ENCODE results near the gene SART1. TPM values are rescaled to one million over a fixed set of nuclear protein-coding genes. Genes with fewer than 3 reads are reported as not detected.

The SART1 gene
- total RNA-seq, 4 donors from 2014 or later, result 27.6 to 35.0 (median 33.1) TPM

DNA sequence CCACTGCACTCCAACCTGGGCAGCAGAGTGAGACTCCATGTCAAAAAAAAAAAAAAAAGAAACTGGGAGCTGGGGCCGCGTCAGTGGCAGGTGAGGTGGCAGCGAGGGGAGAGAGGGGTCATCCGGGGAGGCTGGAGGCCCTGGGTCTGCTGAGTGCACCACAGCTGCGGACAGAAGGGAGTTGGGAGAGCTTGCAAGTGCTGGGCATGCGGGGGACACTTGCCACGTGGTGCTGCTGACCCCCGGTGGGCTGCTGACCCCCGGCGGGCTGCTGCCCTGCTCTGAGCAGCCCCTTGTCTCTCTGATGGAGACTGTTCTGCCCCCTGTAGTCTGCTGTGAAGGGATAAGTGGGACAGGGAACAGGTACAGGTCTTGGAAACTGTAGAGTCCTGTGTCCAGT is 39.7 kb upstream of the SART1 start:
- Histone ChIP-seq H3K4me3 (no peak overlapping the region), H3K36me3 (peaks cover 0 to 51% (median 0%) of the 10 kb centered on the region in 3 donors), H3K9me3 (no peaks in the 10 kb centered on the region), H3K27me3 (no peaks in the 10 kb centered on the region), H3K4me1 (peaks cover 28 to 52% (median 28%) of the 10 kb centered on the region in 3 donors), H3K27ac (no peak overlapping the region)
- DNase-seq, result no peak
- WGBS, 2 donors, result 89 to 92% methylated on average over 7 to 10 of the region's 10 CpGs
- intact Hi-C loops (cut with DNase I), result no loop called here
- TF ChIP-seq POLR2A (IDR thresholded peaks at IDR 0.05), result no peak

DNA sequence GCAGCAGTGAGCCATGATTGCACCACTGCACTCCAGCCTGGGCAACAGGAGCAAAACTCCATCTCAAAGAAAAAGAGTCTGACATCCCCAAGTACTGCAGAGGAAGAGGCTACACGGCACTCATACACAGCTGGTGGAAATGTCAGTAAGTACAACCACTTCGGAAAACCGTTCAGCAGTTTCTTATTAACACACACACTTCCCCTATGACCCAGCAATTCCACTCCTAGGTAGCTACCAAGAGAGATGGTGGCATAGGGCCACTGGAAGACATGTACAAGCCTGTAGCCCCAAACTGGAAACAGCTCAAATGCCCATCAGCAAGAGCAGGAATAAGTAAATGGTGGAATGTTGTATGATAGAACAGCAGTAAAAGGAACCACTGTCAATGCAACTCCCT is 39.0 kb upstream of the SART1 start:
- 34 to 56% methylated on average over 2 to 3 of the region's 3 CpGs for WGBS, 2 donors
- H3K4me3 ChIP-seq, result no peak overlapping the region
- intact Hi-C loops (cut with DNase I), result no loop called here
- peaks cover 21 to 46% (median 21%) of the 10 kb centered on the region in 3 donors for H3K4me1 ChIP-seq
- H3K36me3 ChIP-seq, result peaks cover 0 to 44% (median 0%) of the 10 kb centered on the region in 3 donors
- TF ChIP-seq POLR2A (IDR thresholded peaks at IDR 0.05) (no peak), CTCF (IDR thresholded peaks at IDR 0.05) (no peak)
- no peaks in the 10 kb centered on the region for H3K9me3 ChIP-seq
- DNase-seq, result no peak
- H3K27me3 ChIP-seq, result no peaks in the 10 kb centered on the region
- peak overlapping the region in 3 of 4 donors; percentile 18 to 21 (median 18) for H3K27ac ChIP-seq

GRCh38 chr11:65925397-65925796 is 36.1 kb upstream of the SART1 start:
- Histone ChIP-seq H3K4me1 (peaks cover 9 to 28% (median 10%) of the 10 kb centered on the region in 3 donors), H3K27ac (no peak overlapping the region), H3K36me3 (peaks cover 0 to 42% (median 0%) of the 10 kb centered on the region in 3 donors), H3K4me3 (no peak overlapping the region), H3K9me3 (no peaks in the 10 kb centered on the region), H3K27me3 (no peaks in the 10 kb centered on the region)
- TF ChIP-seq POLR2A (IDR thresholded peaks at IDR 0.05) (no peak), CTCF (IDR thresholded peaks at IDR 0.05) (no peak)
- WGBS, 2 donors, result 53 to 57% methylated on average over 2 of the region's 2 CpGs
- DNase-seq, result no peak
- intact Hi-C loops (cut with DNase I), result no loop called here

GRCh38 chr11:65927904-65928397 is 33.6 kb upstream of the SART1 start:
- intact Hi-C loops (cut with DNase I), result no loop called here
- DNase-seq, result no peak
- peaks cover 0 to 4% (median 0%) of the 10 kb centered on the region in 4 donors for H3K27me3 ChIP-seq
- H3K9me3 ChIP-seq, result no peaks in the 10 kb centered on the region
- TF ChIP-seq POLR2A (IDR thresholded peaks at IDR 0.05) (no peak), CTCF (IDR thresholded peaks at IDR 0.05) (no peak)
- peak overlapping the region in 3 of 4 donors; percentile 27 to 79 (median 66) for H3K27ac ChIP-seq
- H3K36me3 ChIP-seq, result peaks cover 0 to 20% (median 0%) of the 10 kb centered on the region in 3 donors
- 39 to 49% methylated on average over 8 of the region's 9 CpGs for WGBS, 2 donors
- H3K4me1 ChIP-seq, result peaks cover 0 to 4% (median 0%) of the 10 kb centered on the region in 3 donors
- H3K4me3 ChIP-seq, result peak overlapping the region in 2 of 4 donors; percentile 8 to 40

DNA sequence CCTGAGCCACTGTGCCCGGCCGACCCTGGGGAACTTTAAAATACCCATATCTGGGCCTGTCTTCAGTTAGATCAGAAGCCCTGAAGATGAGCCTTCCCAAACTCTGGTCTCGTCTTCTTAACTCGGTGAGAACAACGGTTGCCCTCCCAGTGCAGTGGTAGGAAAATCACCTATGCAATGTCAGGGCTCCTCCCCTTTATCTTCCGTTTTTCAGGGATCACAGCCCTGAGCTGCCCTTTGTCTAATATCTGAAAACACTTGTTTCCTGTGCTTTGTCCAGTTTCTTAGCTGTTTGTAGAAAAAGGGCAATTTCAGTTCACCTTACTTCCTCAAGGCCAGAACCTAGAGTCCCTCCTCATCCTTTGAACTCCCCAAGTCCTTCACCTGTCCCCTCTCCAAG is 32.9 kb upstream of the SART1 start:
- Histone ChIP-seq H3K4me1 (no peaks in the 10 kb centered on the region), H3K9me3 (no peaks in the 10 kb centered on the region), H3K27ac (no peak overlapping the region), H3K36me3 (peaks cover 0 to 13% (median 0%) of the 10 kb centered on the region in 3 donors), H3K27me3 (peaks cover 0 to 11% (median 0%) of the 10 kb centered on the region in 4 donors), H3K4me3 (no peak overlapping the region)
- TF ChIP-seq POLR2A (IDR thresholded peaks at IDR 0.05) (no peak), CTCF (IDR thresholded peaks at IDR 0.05) (no peak)
- intact Hi-C loops (cut with DNase I), result no loop called here
- DNase-seq, result no peak
- 54 to 62% methylated on average over 6 of the region's 6 CpGs for WGBS, 2 donors

Data from esophagus squamous epithelium (tissue), 5 donors.